Prostate gland (tissue), 2 donors: ENCODE results near the gene CARD9.

Source experiments
- POLR2A ChIP-seq: fragments of 450-650 bp; IDR thresholded peaks from one replicate; pipeline ENCODE4 v1.6.1; 2016; ENCODE audit warnings: antibody characterized with exemption, mild to moderate bottlenecking
- POLR2AphosphoS5 ChIP-seq: sonication (generic); formaldehyde crosslinking; IDR thresholded peaks from one replicate; pipeline ENCODE4 v1.6.1; 2017; ENCODE audit warnings: antibody characterized with exemption
- TF ChIP-seq, protein P1 (sequence below), 4 experiments: fragments of 200-600 bp in 2 of 4; fragments of 450-650 bp in 2 of 4; sonication (generic) in 2 of 4; IDR thresholded peaks; 1 replicate in 3 of 4; 2 replicates in 1 of 4; pipeline ENCODE4 v1.5.1; 2016 to 2019; ENCODE audit warnings: antibody characterized with exemption in 4 of 4, mild to moderate bottlenecking in 2 of 4, moderate library complexity in 2 of 4

DNA sequence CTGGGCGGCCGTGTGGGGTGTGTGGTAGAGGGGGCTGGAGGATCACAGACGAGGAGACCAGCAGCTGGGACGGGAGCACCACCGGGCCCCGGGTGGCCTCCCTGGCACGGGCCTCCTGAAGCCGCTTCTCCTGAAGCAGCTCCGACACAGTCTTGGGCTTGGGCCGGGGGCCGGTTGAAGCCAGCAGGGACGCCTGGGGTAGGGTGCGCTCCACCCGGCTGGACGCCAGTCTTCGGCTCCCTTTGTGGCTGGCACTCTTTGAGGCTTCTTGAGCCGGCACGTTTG is 5.5 kb upstream of the CARD9 start:
- TF ChIP-seq POLR2AphosphoS5 (no peak), POLR2A (no peak)
- TF ChIP-seq, protein P1, sequence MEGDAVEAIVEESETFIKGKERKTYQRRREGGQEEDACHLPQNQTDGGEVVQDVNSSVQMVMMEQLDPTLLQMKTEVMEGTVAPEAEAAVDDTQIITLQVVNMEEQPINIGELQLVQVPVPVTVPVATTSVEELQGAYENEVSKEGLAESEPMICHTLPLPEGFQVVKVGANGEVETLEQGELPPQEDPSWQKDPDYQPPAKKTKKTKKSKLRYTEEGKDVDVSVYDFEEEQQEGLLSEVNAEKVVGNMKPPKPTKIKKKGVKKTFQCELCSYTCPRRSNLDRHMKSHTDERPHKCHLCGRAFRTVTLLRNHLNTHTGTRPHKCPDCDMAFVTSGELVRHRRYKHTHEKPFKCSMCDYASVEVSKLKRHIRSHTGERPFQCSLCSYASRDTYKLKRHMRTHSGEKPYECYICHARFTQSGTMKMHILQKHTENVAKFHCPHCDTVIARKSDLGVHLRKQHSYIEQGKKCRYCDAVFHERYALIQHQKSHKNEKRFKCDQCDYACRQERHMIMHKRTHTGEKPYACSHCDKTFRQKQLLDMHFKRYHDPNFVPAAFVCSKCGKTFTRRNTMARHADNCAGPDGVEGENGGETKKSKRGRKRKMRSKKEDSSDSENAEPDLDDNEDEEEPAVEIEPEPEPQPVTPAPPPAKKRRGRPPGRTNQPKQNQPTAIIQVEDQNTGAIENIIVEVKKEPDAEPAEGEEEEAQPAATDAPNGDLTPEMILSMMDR (IDR thresholded peaks at IDR 0.05) = no peak
